ENCODE measurements around the gene TOE1. TPM values are rescaled to one million over a fixed set of nuclear protein-coding genes. Genes with fewer than 3 reads are reported as not detected.
A peak's percentile ranks its signal among the peaks of the same experiment; 100 is the strongest.

TOE1 gene
- total and polyA plus RNA-seq, 9 of the 15 experiments (the other 6 are each of a cell fraction or from before 2014, with no cell fraction given) = 32.1 to 85.7 (median 38.0) TPM

GRCh38 chr1:45303520-45304310 is 36.3 kb upstream of the TOE1 start:
- Histone ChIP-seq H3K36me3 (ENCODE audit: control insufficient read depth, insufficient read depth, low read length) (no peaks in the 10 kb centered on the region), H3K9ac (ENCODE audit: insufficient read depth in 1 of 2, low read depth in 2 of 2, low read length in 2 of 2) (peak overlapping the region; percentile 86 to 93), H4K20me1 (replicated peaks; ENCODE audit: control insufficient read depth, insufficient read depth, low read length) (no peaks in the 10 kb centered on the region), H3K9me3 (replicated peaks; ENCODE audit: control insufficient read depth, insufficient read depth, low read depth, low read length) (no peaks in the 10 kb centered on the region), H2AFZ (ENCODE audit: low read depth, low read length) (peak overlapping the region; percentile 90), H3K27ac (ENCODE audit: extremely low read depth, low read depth, low read length) (peak overlapping the region; percentile 88), H3K9me1 (ENCODE audit: control insufficient read depth, insufficient read depth, low read length) (no peaks in the 10 kb centered on the region), H3K4me2 (ENCODE audit: insufficient read depth, low read length) (peak overlapping the region; percentile 90), H3K79me2 (ENCODE audit: control insufficient read depth, insufficient read depth, low read length) (peaks cover 9% of the 10 kb centered on the region; the same call in 2 of the 3 replicates), H3K4me3 (peak overlapping the region; percentile 52), H3K27me3 (ENCODE audit: control insufficient read depth in 2 of 2, insufficient read depth in 2 of 2, low read length in 2 of 2) (no peaks in the 10 kb centered on the region), H3K4me1 (replicated peaks in 1 of 2; ENCODE audit: control insufficient read depth in 2 of 2, insufficient read depth in 2 of 2, low read length in 2 of 2) (peaks cover 24% of the 10 kb centered on the region in 2 experiments)
- intact Hi-C loops (cut with micrococcal nuclease) (loop anchor here (1.0 to 5.0 kb wide), 5 partner anchors 37 to 571 kb away; partner anchors contain the start of genes MUTYH, RNU5D-1 and TOE1), in situ Hi-C loops (cut with MboI) (loop anchor here (5.0 to 10.0 kb wide), 4 partner anchors 291 to 579 kb away; partner anchors contain the start of genes HECTD3, PTCH2 and UROD)
- DNase-seq (ENCODE audit: extremely low read depth in 1 of 4, low spot score in 3 of 4) (peak; percentile 99), ATAC-seq (peak; percentile 93), FAIRE-seq (peak; percentile 81)
- POLR2A ChIA-PET = interaction anchor here (0.6 to 8.7 kb wide), 28 partner anchors 9 to 582 kb away, joined by 3 to 113 read pairs (median 4); partner anchors contain the start of genes HECTD3, MUTYH, PLK3 and PRDX1
- under 1% methylated on average over 42 of the region's 68 CpGs for WGBS (ENCODE audit: insufficient coverage, low coverage, missing lambda C conversion rate)
- TSS peak; percentile 96 for BruUV-seq (replicated peaks)
- CTCF ChIA-PET (ENCODE audit: low intra/inter-chr PET ratio) = interaction anchor here (0.5 to 2.6 kb wide), 7 partner anchors 58 to 528 kb away, joined by 3 to 24 read pairs (median 3); partner anchors contain the start of gene RPS8
- TF ChIP-seq KDM5B (IDR thresholded peaks at IDR 0.05; ENCODE audit: insufficient replicate concordance, low read depth, low read length) (peak; percentile 62), CBFA2T2 (conservative IDR thresholded peaks at IDR 0.05) (no peak), SMAD4 (CRISPR knock-in tag; conservative IDR thresholded peaks at IDR 0.05) (peak; percentile 80; the same call in 1 of the 2 replicates), RCOR1 (IDR thresholded peaks at IDR 0.05; ENCODE audit: borderline replicate concordance in 1 of 2, low read depth in 2 of 2, low read length in 2 of 2) (peak in 1 of 2 experiments; percentile 22; a peak in 1 of 4 replicates), SREBF2 (CRISPR knock-in tag; IDR thresholded peaks at IDR 0.05) (no peak), MEIS2 (IDR thresholded peaks at IDR 0.05; ENCODE audit: partially characterized antibody) (peak; percentile 3), EP300 (IDR thresholded peaks at IDR 0.05; ENCODE audit: low read length) (peak; percentile 31; the same call in 1 of the 2 replicates), PRPF4 (IDR thresholded peaks at IDR 0.05; ENCODE audit: insufficient read depth, low read depth, low read length, poor library complexity, severe bottlenecking) (no peak), ZNF583 (CRISPR knock-in tag; IDR thresholded peaks at IDR 0.05) (no peak), MXI1 (IDR thresholded peaks at IDR 0.05; ENCODE audit: low read depth, low read length) (peak; percentile 60), CEBPG (CRISPR knock-in tag; IDR thresholded peaks at IDR 0.05) (peak; percentile 81), CEBPG (tag; conservative IDR thresholded peaks at IDR 0.05 in 1 of 2, IDR thresholded peaks at IDR 0.05 in 1 of 2) (peak; percentile 19 to 79; a peak in 2 of 4 replicates), MCM2 (IDR thresholded peaks at IDR 0.05; ENCODE audit: low read depth) (no peak), ERF (CRISPR knock-in tag; IDR thresholded peaks at IDR 0.05) (peak; percentile 81), ZNF232 (CRISPR knock-in tag; IDR thresholded peaks at IDR 0.05) (no peak), MYC (IDR thresholded peaks at IDR 0.05; ENCODE audit: low read depth, low read length) (peak; percentile 89), MYC (CRISPR knock-in tag; IDR thresholded peaks at IDR 0.05; ENCODE audit: borderline replicate concordance, low read depth) (peak; percentile 90; the same call in 1 of the 2 replicates), THRB (CRISPR knock-in tag; conservative IDR thresholded peaks at IDR 0.05) (no peak), HNRNPK (IDR thresholded peaks at IDR 0.05; ENCODE audit: low read depth, low read length, poor library complexity, severe bottlenecking) (peak; percentile 65), SAFB2 (IDR thresholded peaks at IDR 0.05; ENCODE audit: borderline replicate concordance, low read depth, low read length, severe bottlenecking) (no peak), ZNF165 (CRISPR knock-in tag; IDR thresholded peaks at IDR 0.05; ENCODE audit: borderline replicate concordance) (0 out of 2 replicates have a peak, but pooled peaks have one; percentile 50)

All from K562 (cell line).